Loucy (cell line): ENCODE measurements around the gene ATG7.

Experiments
- EZH2phosphoT487 ChIP-seq: fragments of 200-600 bp; IDR thresholded peaks from 2 replicates; pipeline ENCODE4 v1.6.1; 2018; ENCODE audit warnings: antibody characterized with exemption, mild to moderate bottlenecking, moderate library complexity, borderline replicate concordance
- TF ChIP-seq, protein P1 (sequence below): fragments of 200-600 bp; sonication (generic); conservative IDR thresholded peaks from 2 replicates; pipeline ENCODE4 v1.5.1; 2014; ENCODE audit warnings: mild to moderate bottlenecking, antibody characterized with exemption, low read length

DNA sequence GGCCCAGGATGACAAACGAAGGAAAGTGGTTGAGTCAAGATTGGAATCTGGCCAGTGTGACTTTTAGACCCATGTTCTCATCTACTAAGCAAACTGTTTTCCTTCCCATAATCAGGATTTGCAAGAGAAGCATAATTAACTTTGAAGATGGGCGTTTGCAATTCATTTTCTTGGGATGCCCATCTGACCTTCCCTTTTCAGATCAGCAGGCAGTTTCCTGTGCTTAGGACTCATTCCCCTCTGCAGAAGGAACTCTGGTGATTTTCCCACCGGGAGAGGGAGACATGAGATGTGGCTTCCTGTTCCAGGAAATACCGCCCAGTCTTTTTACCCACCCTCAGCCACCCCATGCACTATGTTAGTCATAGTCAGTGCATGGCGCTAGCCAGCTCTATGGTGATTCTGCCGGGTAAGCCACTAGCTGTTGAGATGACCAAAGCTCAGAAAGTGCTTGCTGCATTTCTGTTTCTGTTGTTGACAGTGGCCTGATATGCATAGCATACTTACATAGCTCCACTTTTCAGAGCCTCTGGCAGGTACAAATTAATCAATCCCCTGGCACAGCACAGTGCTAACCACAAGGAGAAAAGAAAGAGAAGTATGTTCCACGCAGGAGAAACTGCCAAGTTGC lies 242.1 kb downstream of the ATG7 start:
- TF ChIP-seq, protein P1, sequence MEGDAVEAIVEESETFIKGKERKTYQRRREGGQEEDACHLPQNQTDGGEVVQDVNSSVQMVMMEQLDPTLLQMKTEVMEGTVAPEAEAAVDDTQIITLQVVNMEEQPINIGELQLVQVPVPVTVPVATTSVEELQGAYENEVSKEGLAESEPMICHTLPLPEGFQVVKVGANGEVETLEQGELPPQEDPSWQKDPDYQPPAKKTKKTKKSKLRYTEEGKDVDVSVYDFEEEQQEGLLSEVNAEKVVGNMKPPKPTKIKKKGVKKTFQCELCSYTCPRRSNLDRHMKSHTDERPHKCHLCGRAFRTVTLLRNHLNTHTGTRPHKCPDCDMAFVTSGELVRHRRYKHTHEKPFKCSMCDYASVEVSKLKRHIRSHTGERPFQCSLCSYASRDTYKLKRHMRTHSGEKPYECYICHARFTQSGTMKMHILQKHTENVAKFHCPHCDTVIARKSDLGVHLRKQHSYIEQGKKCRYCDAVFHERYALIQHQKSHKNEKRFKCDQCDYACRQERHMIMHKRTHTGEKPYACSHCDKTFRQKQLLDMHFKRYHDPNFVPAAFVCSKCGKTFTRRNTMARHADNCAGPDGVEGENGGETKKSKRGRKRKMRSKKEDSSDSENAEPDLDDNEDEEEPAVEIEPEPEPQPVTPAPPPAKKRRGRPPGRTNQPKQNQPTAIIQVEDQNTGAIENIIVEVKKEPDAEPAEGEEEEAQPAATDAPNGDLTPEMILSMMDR = no peak
- no peak for TF ChIP-seq EZH2phosphoT487
